H1 (cell line): ENCODE measurements around the gene KLHL28. TPM values are rescaled to one million over a fixed set of nuclear protein-coding genes. Genes with fewer than 3 reads are reported as not detected.
A peak's percentile ranks its signal among the peaks of the same experiment; 100 is the strongest.

Experiments
- CTCF ChIA-PET: fragments of 300-600 bp; sonication (Branson Sonifier 250); formaldehyde crosslinking; loops from one replicate; lab custom pipeline; 2021; ENCODE audit not compliant: partially characterized antibody; lab: Charles Lee
- POLR2A ChIA-PET: fragments of 300-600 bp; sonication (Branson Sonifier 250); formaldehyde crosslinking; loops from one replicate; lab custom pipeline; 2021; ENCODE audit warnings: inconsistent platforms; ENCODE audit not compliant: partially characterized antibody; lab: Charles Lee
- DNase-seq, 2 experiments: peaks; one replicate each; pipeline versions ENCODE4 v3.0.0 to v3.0.0-alpha.2; 2010 to 2022; ENCODE audit warnings: low spot score in 2 of 2, low read depth in 1 of 2, mixed read lengths in 1 of 2
- FAIRE-seq: peaks from 2 replicates; lab custom pipeline; 2011; peaks lifted over from hg19 to GRCh38; lab: Jason Lieb, UNC
- H2AFZ ChIP-seq: 2 replicates; pipeline ENCODE4 v1.8.1; 2012; ENCODE audit warnings: low read length, inconsistent platforms
- H2AK5ac ChIP-seq: 2 replicates; pipeline ENCODE4 v1.6.1; 2013; ENCODE audit warnings: low read depth, low read length
- H2BK120ac ChIP-seq: replicated peaks from 2 replicates; pipeline ENCODE3; 2013; ENCODE audit warnings: low read depth, low read length, inconsistent platforms
- H2BK12ac ChIP-seq: 2 replicates; pipeline ENCODE4 v1.6.1; 2013; ENCODE audit warnings: low read depth, low read length
- H2BK15ac ChIP-seq: 2 replicates; pipeline ENCODE4 v1.6.1; 2013; ENCODE audit warnings: low read length
- H2BK20ac ChIP-seq: 2 replicates; pipeline ENCODE4 v1.6.1; 2013; ENCODE audit warnings: low read length
- H2BK5ac ChIP-seq: 2 replicates; pipeline ENCODE4 v1.6.1; 2013; ENCODE audit warnings: low read depth, low read length
- H3K14ac ChIP-seq: 2 replicates; pipeline ENCODE4 v1.6.1; 2013; ENCODE audit warnings: inconsistent platforms; ENCODE audit not compliant: insufficient read length
- H3K18ac ChIP-seq: 2 replicates; pipeline ENCODE4 v1.6.1; 2013; ENCODE audit warnings: low read length; ENCODE audit errors: extremely low read depth
- H3K23ac ChIP-seq: 2 replicates; pipeline ENCODE4 v1.6.1; 2013; ENCODE audit warnings: inconsistent platforms; ENCODE audit not compliant: insufficient read length
- H3K23me2 ChIP-seq: 2 replicates; pipeline ENCODE4 v1.6.1; 2013; ENCODE audit warnings: low read depth, low read length
- H3K27ac ChIP-seq: 2 replicates; pipeline ENCODE4 v1.6.1; 2011; ENCODE audit warnings: low read depth, low read length, inconsistent platforms
- H3K27me3 ChIP-seq, 4 experiments: replicated peaks in 1 of 4; 1 replicate in 1 of 4; 2 replicates in 3 of 4; pipeline versions ENCODE4 v1.6.1 to v1.8.1; 2011 to 2013; ENCODE audit warnings: low read length in 3 of 4, mild to moderate bottlenecking in 3 of 4, inconsistent platforms in 2 of 4, mixed read lengths in 2 of 4, moderate library complexity in 1 of 4; ENCODE audit not compliant: control insufficient read depth in 3 of 4, insufficient read depth in 3 of 4; ENCODE audit errors: extremely low read depth in 1 of 4
- H3K36me3 ChIP-seq, 4 experiments: 2 replicates each; pipeline versions ENCODE4 v1.6.1 to v1.8.1; 2011 to 2013; ENCODE audit warnings: mild to moderate bottlenecking in 4 of 4, low read length in 3 of 4, moderate library complexity in 2 of 4, control low read depth in 1 of 4, inconsistent platforms in 1 of 4; ENCODE audit not compliant: insufficient read depth in 4 of 4, control insufficient read depth in 2 of 4
- H3K4ac ChIP-seq: replicated peaks from 2 replicates; pipeline ENCODE3; 2013; ENCODE audit warnings: low read length, low read depth, mixed read lengths, inconsistent platforms; ENCODE audit not compliant: insufficient read length
- H3K4me1 ChIP-seq, 4 experiments: replicated peaks in 1 of 4; 1 replicate in 1 of 4; 2 replicates in 3 of 4; pipeline versions ENCODE4 v1.6.1 to v1.8.1; 2011 to 2013; ENCODE audit warnings: low read length in 3 of 4, inconsistent platforms in 2 of 4, mixed read lengths in 1 of 4; ENCODE audit not compliant: insufficient read depth in 4 of 4, control insufficient read depth in 3 of 4
- H3K4me2 ChIP-seq, 2 experiments: 2 replicates each; pipeline versions ENCODE4 v1.6.1 to v1.8.1; 2011 to 2013; ENCODE audit warnings: low read depth in 2 of 2, low read length in 2 of 2, control low read depth in 1 of 2, inconsistent platforms in 1 of 2, mild to moderate bottlenecking in 1 of 2; ENCODE audit not compliant: insufficient read depth in 1 of 2
- H3K4me3 ChIP-seq, 4 experiments: fragments of 200-600, 300-600 bp in 1 of 4; sonication (generic), shearing (Covaris generic), sonication (Bioruptor Twin) in 1 of 4; 2 replicates each; pipeline versions ENCODE4 v1.5.1 to v1.8.1; 2011 to 2016; ENCODE audit warnings: low read length in 4 of 4, low read depth in 3 of 4, control low read depth in 2 of 4, inconsistent platforms in 2 of 4, mild to moderate bottlenecking in 2 of 4, mixed read lengths in 1 of 4, moderate library complexity in 1 of 4; ENCODE audit not compliant: insufficient read depth in 2 of 4; ENCODE audit errors: extremely low read depth in 1 of 4
- H3K56ac ChIP-seq: replicated peaks from 2 replicates; pipeline ENCODE3; 2013; ENCODE audit warnings: low read depth, mild to moderate bottlenecking, mixed read lengths, low read length, inconsistent platforms; ENCODE audit not compliant: insufficient read length
- H3K79me1 ChIP-seq: 2 replicates; pipeline ENCODE4 v1.6.1; 2013; ENCODE audit warnings: low read depth, low read length, control low read depth
- H3K79me2 ChIP-seq, 2 experiments: 2 replicates each; pipeline versions ENCODE4 v1.6.1 to v1.8.1; 2012 to 2013; ENCODE audit warnings: low read length in 2 of 2, mild to moderate bottlenecking in 2 of 2, inconsistent platforms in 1 of 2; ENCODE audit not compliant: insufficient read depth in 2 of 2, control insufficient read depth in 1 of 2
- H3K9ac ChIP-seq, 4 experiments: replicated peaks in 1 of 4; 1 replicate in 1 of 4; 2 replicates in 3 of 4; pipeline versions ENCODE4 v1.6.1 to v1.8.1; 2011 to 2013; ENCODE audit warnings: low read depth in 3 of 4, low read length in 3 of 4, control low read depth in 2 of 4, mild to moderate bottlenecking in 2 of 4, moderate library complexity in 2 of 4, inconsistent platforms in 1 of 4; ENCODE audit errors: extremely low read depth in 1 of 4
- H3K9me3 ChIP-seq, 2 experiments: 2 replicates each; pipeline versions ENCODE4 v1.6.1 to v1.8.1; 2012 to 2013; ENCODE audit warnings: mild to moderate bottlenecking in 2 of 2, moderate library complexity in 2 of 2, control low read depth in 1 of 2, inconsistent platforms in 1 of 2, low read depth in 1 of 2, low read length in 1 of 2, mixed read lengths in 1 of 2; ENCODE audit not compliant: insufficient read depth in 2 of 2
- H4K20me1 ChIP-seq, 2 experiments: replicated peaks in 1 of 2; 2 replicates each; pipeline versions ENCODE3 to v1.8.1; 2011 to 2013; ENCODE audit warnings: inconsistent platforms in 2 of 2, low read length in 2 of 2, mild to moderate bottlenecking in 1 of 2; ENCODE audit not compliant: insufficient read depth in 2 of 2, control insufficient read depth in 1 of 2
- H4K5ac ChIP-seq: 2 replicates; pipeline ENCODE4 v1.6.1; 2013; ENCODE audit warnings: low read length, low read depth, mixed read lengths, inconsistent platforms; ENCODE audit not compliant: insufficient read length
- H4K8ac ChIP-seq: 2 replicates; pipeline ENCODE4 v1.8.0; 2013; ENCODE audit warnings: mild to moderate bottlenecking, moderate library complexity, low read length, inconsistent platforms; ENCODE audit not compliant: insufficient read depth; ENCODE audit errors: extremely low read depth
- H4K91ac ChIP-seq: replicated peaks from 2 replicates; pipeline ENCODE3; 2013; ENCODE audit warnings: low read length, mixed read lengths, inconsistent platforms; ENCODE audit not compliant: insufficient read length
- ASH2L ChIP-seq: fragments of 200-600, 300-600 bp; sonication (generic); IDR thresholded peaks from one replicate; pipeline ENCODE4 v1.7.1; 2017; ENCODE audit warnings: low read length
- CBX5 ChIP-seq: fragments of 300-800, 300-1000 bp; sonication (generic); IDR thresholded peaks from 2 replicates; pipeline ENCODE4 v1.7.1; 2016; ENCODE audit warnings: antibody characterized with exemption, low read length, low read depth
- CTBP2 ChIP-seq: IDR thresholded peaks from 2 replicates; pipeline ENCODE4 v1.7.0; 2011; ENCODE audit warnings: borderline replicate concordance, mild to moderate bottlenecking, moderate library complexity, mixed read lengths, low read length; ENCODE audit not compliant: insufficient read depth, insufficient read length
- GABPA ChIP-seq: IDR thresholded peaks from 2 replicates; pipeline ENCODE4 v1.6.1; 2011; ENCODE audit warnings: mild to moderate bottlenecking, low read length, moderate library complexity, borderline replicate concordance; ENCODE audit not compliant: insufficient read depth
- GTF2F1 ChIP-seq: IDR thresholded peaks from 2 replicates; pipeline ENCODE4 v1.6.1; 2012; ENCODE audit warnings: low read depth, low read length, improper control_type of control experiment, borderline replicate concordance
- HDAC2 ChIP-seq, 2 experiments: fragments of 300-600 bp in 1 of 2; sonication (generic) in 1 of 2; IDR thresholded peaks; 2 replicates each; pipeline ENCODE4 v1.6.1; 2011 to 2012; ENCODE audit warnings: low read depth in 2 of 2, low read length in 2 of 2, mild to moderate bottlenecking in 2 of 2, moderate library complexity in 2 of 2, borderline replicate concordance in 1 of 2, inconsistent platforms in 1 of 2
- JUND ChIP-seq: IDR thresholded peaks from 2 replicates; pipeline ENCODE4 v1.6.1; 2011; ENCODE audit warnings: mild to moderate bottlenecking, improper control_type of control experiment, low read length
- KDM1A ChIP-seq: fragments of 200-600, 300-600 bp; sonication (generic); IDR thresholded peaks from 2 replicates; pipeline ENCODE4 v1.7.1; 2016; ENCODE audit warnings: mild to moderate bottlenecking, low read length, borderline replicate concordance
- POLR2AphosphoS5 ChIP-seq: IDR thresholded peaks from 2 replicates; pipeline ENCODE4 v1.6.1; 2011; ENCODE audit warnings: low read depth, low read length
- POU5F1 ChIP-seq: IDR thresholded peaks from 2 replicates; pipeline ENCODE4 v1.6.1; 2011; ENCODE audit warnings: low read depth, mild to moderate bottlenecking, low read length, moderate library complexity
- RBBP5 ChIP-seq: IDR thresholded peaks from 2 replicates; pipeline ENCODE4 v1.7.1; 2012; ENCODE audit warnings: low read depth, mild to moderate bottlenecking, inconsistent platforms, low read length, moderate library complexity, borderline replicate concordance
- SAP30 ChIP-seq: fragments of 300-600 bp; sonication (generic); IDR thresholded peaks from 2 replicates; pipeline ENCODE4 v1.7.1; 2012; ENCODE audit warnings: low read length, moderate library complexity, mild to moderate bottlenecking, inconsistent platforms; ENCODE audit not compliant: insufficient read depth, insufficient replicate concordance
- TBP ChIP-seq: IDR thresholded peaks from 2 replicates; pipeline ENCODE4 v1.6.1; 2011; ENCODE audit warnings: low read depth, low read length, improper control_type of control experiment
- TCF12 ChIP-seq: IDR thresholded peaks from 2 replicates; pipeline ENCODE4 v1.6.1; 2011; ENCODE audit warnings: low read depth, mild to moderate bottlenecking, low read length
- WGBS, 2 experiments: shearing (Covaris generic) in 1 of 2; methylation state at CpG; one replicate each; pipeline versions ENCODE4 v1.1.6 to v1.1.7; 2013 to 2015; ENCODE audit warnings: low lambda C conversion rate in 2 of 2, mixed read lengths in 2 of 2, inconsistent platforms in 1 of 2, low coverage in 1 of 2, missing lambda C conversion rate in 1 of 2; ENCODE audit not compliant: insufficient replicate concordance in 2 of 2, insufficient coverage in 1 of 2, insufficient read length in 1 of 2; ENCODE audit errors: extremely low coverage in 1 of 2, missing lambda C conversion rate in 1 of 2; 5-methylcytosine and 5-hydroxymethylcytosine counted together
- polyA plus RNA-seq, 7 experiments: library from polyadenylated mRNA; depleted of rRNA in 3 of 7; stranded (reverse) in 5 of 7; unstranded in 2 of 7; fragments of >200 nt in 5 of 7; fragments of 200-250 nt in 2 of 7; gene quantifications; 1 replicate in 5 of 7; 2 replicates in 1 of 7; 4 replicates in 1 of 7; pipeline versions ENCODE4 v1.2.1 to v1.2.3, GENCODE V29; 2011 to 2013; ENCODE audit warnings: missing spikeins in 2 of 7, mixed read lengths in 2 of 7
- total RNA-seq: library from RNA; stranded (reverse); fragmentation: NEBNext Ultra II Directional; extraction: Animal tissue kit (Norgen Biotek cat#: 25700); gene quantifications from 2 replicates; pipeline ENCODE4 v1.2.1, GENCODE V29; 2021

KLHL28 gene
- total and polyA plus RNA-seq, 2 of the 8 experiments (the other 6 are each of a cell fraction or from before 2014, with no cell fraction given), result 3.3 to 10.5 TPM

DNA sequence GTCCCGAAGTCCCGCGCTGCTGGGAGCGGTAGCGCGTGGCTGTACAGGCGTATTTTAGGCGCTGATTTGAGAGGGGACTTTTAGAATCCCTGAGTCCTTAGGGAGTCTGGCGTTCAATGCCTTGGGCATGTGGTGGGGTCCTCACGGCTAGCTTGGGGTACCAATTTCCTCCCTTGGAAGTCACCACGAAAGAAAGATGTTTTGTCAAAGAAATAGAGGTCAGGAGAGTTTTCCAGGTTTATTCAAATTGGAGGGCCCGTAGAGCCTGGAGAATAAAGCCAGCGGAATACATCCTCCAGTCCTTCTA, 63.9 kb downstream of the KLHL28 start:
- Histone ChIP-seq H2BK12ac (no peak overlapping the region), H2BK20ac (no peak overlapping the region), H3K23ac (no peak overlapping the region), H2BK5ac (no peak overlapping the region), H3K79me2 (no peaks in the 10 kb centered on the region), H3K9me3 (no peaks in the 10 kb centered on the region; a peak in 1 of 4 replicates), H3K79me1 (no peaks in the 10 kb centered on the region), H4K8ac (no peak overlapping the region), H4K5ac (no peak overlapping the region), H3K27me3 (no peaks in the 10 kb centered on the region), H3K27ac (peak overlapping the region; percentile 35; the same call in 1 of the 2 replicates), H3K9ac (peak overlapping the region; percentile 40 to 71 (median 68); a peak in 6 of 7 replicates), H3K36me3 (no peaks in the 10 kb centered on the region), H3K18ac (peak overlapping the region; percentile 53; the same call in 1 of the 2 replicates), H3K23me2 (no peaks in the 10 kb centered on the region), H4K20me1 (no peaks in the 10 kb centered on the region), H2BK120ac (no peak overlapping the region), H2BK15ac (no peak overlapping the region), H3K56ac (peak overlapping the region; percentile 32), H3K4ac (no peak overlapping the region), H3K4me3 (peak overlapping the region; percentile 74 to 84 (median 79)), H3K4me1 (no peaks in the 10 kb centered on the region), H3K14ac (no peak overlapping the region), H2AK5ac (no peak overlapping the region), H4K91ac (no peak overlapping the region), H3K4me2 (peak overlapping the region; percentile 57 to 77), H2AFZ (peak overlapping the region; percentile 76)
- ChIA-PET CTCF (interaction anchor here (0.6 to 1.0 kb wide), 2 partner anchors 16 to 245 kb away, joined by 3 to 4 read pairs; no protein-coding TSS in a partner anchor), POLR2A (interaction anchor here (1.2 kb wide), 1 partner anchor 13 kb away, joined by 3 read pairs; no protein-coding TSS in a partner anchor)
- 3% methylated on average over 13 of the region's 13 CpGs; no CpG with 5 or more reads in 1 of the 2 experiments for WGBS, 2 experiments
- FAIRE-seq (no peak), DNase-seq (no peak)
- peak; percentile 18 for TF ChIP-seq ASH2L
- no peak for TF ChIP-seq KDM1A
- 0 out of 2 replicates have a peak, but pooled peaks have one; percentile 6 for TF ChIP-seq RBBP5
- no peak for TF ChIP-seq CBX5
- no peak for TF ChIP-seq POU5F1
- no peak for TF ChIP-seq CTBP2
- no peak; a peak in 2 of 4 replicates for TF ChIP-seq HDAC2 (IDR thresholded peaks at IDR 0.05; ENCODE audit: borderline replicate concordance in 1 of 2, low read depth in 2 of 2, low read length in 2 of 2)
- TF ChIP-seq TCF12, result no peak
- TF ChIP-seq JUND, result no peak
- no peak for TF ChIP-seq POLR2AphosphoS5
- no peak for TF ChIP-seq GTF2F1
- no peak for TF ChIP-seq SAP30
- no peak; the same call in 1 of the 2 replicates for TF ChIP-seq TBP
- TF ChIP-seq GABPA, result no peak
